Cardiac fibroblast (primary cell): ENCODE measurements around the gene TTLL9.

Experiments
- DNase-seq, 2 donors: peaks; one replicate each; pipeline versions ENCODE4 v3.0.0 to v3.0.0-alpha.2; 2010; ENCODE audit warnings: low read depth in 2 of 2
- H3K4me3 ChIP-seq, 2 donors: replicated peaks in 1 of 2; 1 replicate in 1 of 2; 2 replicates in 1 of 2; pipeline ENCODE4 v1.5.1; 2011; ENCODE audit warnings: low read depth in 2 of 2, low read length in 2 of 2, mild to moderate bottlenecking in 2 of 2, moderate library complexity in 1 of 2
- CTCF ChIP-seq: IDR thresholded peaks from one replicate; pipeline ENCODE4 v1.5.1; 2011; ENCODE audit warnings: low read depth, mild to moderate bottlenecking, low read length, inconsistent platforms

The TTLL9 gene

GRCh38 chr20:31881945-31882344, 11.5 kb downstream of the TTLL9 start:
- no peak for TF ChIP-seq CTCF
- H3K4me3 ChIP-seq = no peak overlapping the region
- DNase-seq = no peak

GRCh38 chr20:31883829-31884228, 13.4 kb downstream of the TTLL9 start:
- no peak overlapping the region for H3K4me3 ChIP-seq
- TF ChIP-seq CTCF = no peak
- no peak for DNase-seq

- no peak for DNase-seq
- H3K4me3 ChIP-seq = no peak overlapping the region
- TF ChIP-seq CTCF = no peak
These were observed 20.2 kb downstream of the TTLL9 start for GRCh38 chr20:31890646-31891045.

GRCh38 chr20:31894980-31895675, 24.7 kb downstream of the TTLL9 start:
- no peak overlapping the region for H3K4me3 ChIP-seq
- TF ChIP-seq CTCF = no peak
- peak; percentile 65 to 73 for DNase-seq

GRCh38 chr20:31896049-31896448, 25.6 kb downstream of the TTLL9 start:
- no peak for DNase-seq
- TF ChIP-seq CTCF = no peak
- H3K4me3 ChIP-seq = no peak overlapping the region

- no peak overlapping the region for H3K4me3 ChIP-seq
- TF ChIP-seq CTCF = no peak
- no peak for DNase-seq
These were observed 27.1 kb downstream of the TTLL9 start for GRCh38 chr20:31897541-31897940.

- TF ChIP-seq CTCF = no peak
- no peak for DNase-seq
- no peak overlapping the region for H3K4me3 ChIP-seq
These were observed 31.2 kb downstream of the TTLL9 start for GRCh38 chr20:31901615-31902014.
